HEK293 (cell line): Measurements from ENCODE around the gene EXOSC5.

Source experiments
- CTCF ChIP-seq: fragments of 450-650 bp; formaldehyde crosslinking; IDR thresholded peaks from 2 replicates; pipeline ENCODE4 v1.5.1; 2016; ENCODE audit warnings: missing biosample characterization, missing genetic modification characterization
- KLF8 ChIP-seq: fragments of 450-650 bp; formaldehyde crosslinking; IDR thresholded peaks from 2 replicates; pipeline ENCODE4 v1.5.1; 2016; ENCODE audit warnings: missing biosample characterization, missing genetic modification characterization
- OSR2 ChIP-seq: fragments of 450-650 bp; formaldehyde crosslinking; IDR thresholded peaks from 2 replicates; pipeline ENCODE4 v1.5.1; 2016; ENCODE audit warnings: missing biosample characterization, missing genetic modification characterization
- SCRT1 ChIP-seq: fragments of 450-650 bp; formaldehyde crosslinking; IDR thresholded peaks from 2 replicates; pipeline ENCODE4 v1.5.1; 2016; ENCODE audit warnings: missing biosample characterization, missing genetic modification characterization, borderline replicate concordance
- WT1 ChIP-seq: fragments of 450-650 bp; formaldehyde crosslinking; IDR thresholded peaks from 2 replicates; pipeline ENCODE4 v1.5.1; 2016; ENCODE audit warnings: missing biosample characterization, missing genetic modification characterization
- YY2 ChIP-seq: fragments of 450-650 bp; formaldehyde crosslinking; IDR thresholded peaks from 2 replicates; pipeline ENCODE4 v1.5.1; 2016; ENCODE audit warnings: missing biosample characterization, missing genetic modification characterization
- ZFP3 ChIP-seq: fragments of 450-650 bp; formaldehyde crosslinking; IDR thresholded peaks from 2 replicates; pipeline ENCODE4 v1.5.1; 2016; ENCODE audit warnings: low read depth, missing biosample characterization, missing genetic modification characterization
- ZNF133 ChIP-seq: fragments of 450-650 bp; formaldehyde crosslinking; IDR thresholded peaks from 2 replicates; pipeline ENCODE4 v1.5.1; 2016; ENCODE audit warnings: missing biosample characterization, missing genetic modification characterization
- ZNF214 ChIP-seq: fragments of 450-650 bp; formaldehyde crosslinking; IDR thresholded peaks from 2 replicates; pipeline ENCODE4 v1.5.1; 2017; ENCODE audit warnings: missing biosample characterization, mild to moderate bottlenecking, missing genetic modification characterization, borderline replicate concordance
- ZNF274 ChIP-seq, 2 experiments: fragments of 200-500 bp in 1 of 2; fragments of 450-650 bp in 1 of 2; sonication (Bioruptor generic) in 1 of 2; formaldehyde crosslinking in 1 of 2; IDR thresholded peaks; 2 replicates each; pipeline versions ENCODE4 v1.5.1 to v1.6.1; 2014 to 2016; ENCODE audit warnings: borderline replicate concordance in 1 of 2, inconsistent platforms in 1 of 2, low read length in 1 of 2, missing biosample characterization in 1 of 2, missing genetic modification characterization in 1 of 2
- ZNF785 ChIP-seq: fragments of 450-650 bp; formaldehyde crosslinking; IDR thresholded peaks from 2 replicates; pipeline ENCODE4 v1.5.1; 2016; ENCODE audit warnings: missing biosample characterization, missing genetic modification characterization
- TF ChIP-seq, protein P1 (sequence below): fragments of 450-650 bp; formaldehyde crosslinking; IDR thresholded peaks from 2 replicates; pipeline ENCODE4 v1.5.1; 2016; ENCODE audit warnings: missing biosample characterization, missing genetic modification characterization

GRCh38 chr19:41369769-41370168 lies 27.4 kb downstream of the EXOSC5 start:
- TF ChIP-seq CTCF (tag by site-specific recombination) (no peak), KLF8 (tag by site-specific recombination) (no peak), ZNF214 (tag by site-specific recombination) (no peak), ZFP3 (no peak), WT1 (tag by site-specific recombination) (no peak), YY2 (tag by site-specific recombination) (no peak), ZNF785 (no peak), SCRT1 (tag by site-specific recombination) (no peak), ZNF133 (tag by site-specific recombination) (no peak), ZNF274 (IDR thresholded peaks at IDR 0.05; ENCODE audit: low read length) (no peak), ZNF274 (tag by site-specific recombination; IDR thresholded peaks at IDR 0.05; ENCODE audit: borderline replicate concordance) (no peak), OSR2 (tag by site-specific recombination) (no peak)
- TF ChIP-seq, protein P1, sequence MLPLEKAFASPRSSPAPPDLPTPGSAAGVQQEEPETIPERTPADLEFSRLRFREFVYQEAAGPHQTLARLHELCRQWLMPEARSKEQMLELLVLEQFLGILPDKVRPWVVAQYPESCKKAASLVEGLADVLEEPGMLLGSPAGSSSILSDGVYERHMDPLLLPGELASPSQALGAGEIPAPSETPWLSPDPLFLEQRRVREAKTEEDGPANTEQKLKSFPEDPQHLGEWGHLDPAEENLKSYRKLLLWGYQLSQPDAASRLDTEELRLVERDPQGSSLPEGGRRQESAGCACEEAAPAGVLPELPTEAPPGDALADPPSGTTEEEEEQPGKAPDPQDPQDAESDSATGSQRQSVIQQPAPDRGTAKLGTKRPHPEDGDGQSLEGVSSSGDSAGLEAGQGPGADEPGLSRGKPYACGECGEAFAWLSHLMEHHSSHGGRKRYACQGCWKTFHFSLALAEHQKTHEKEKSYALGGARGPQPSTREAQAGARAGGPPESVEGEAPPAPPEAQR (tag by site-specific recombination) = no peak
